ENCODE measurements around the gene GPR17. TPM values are rescaled to one million over a fixed set of nuclear protein-coding genes. Genes with fewer than 3 reads are reported as not detected.

GPR17 gene
- total and polyA plus RNA-seq, 7 experiments from 2014 or later, result not detected

DNA sequence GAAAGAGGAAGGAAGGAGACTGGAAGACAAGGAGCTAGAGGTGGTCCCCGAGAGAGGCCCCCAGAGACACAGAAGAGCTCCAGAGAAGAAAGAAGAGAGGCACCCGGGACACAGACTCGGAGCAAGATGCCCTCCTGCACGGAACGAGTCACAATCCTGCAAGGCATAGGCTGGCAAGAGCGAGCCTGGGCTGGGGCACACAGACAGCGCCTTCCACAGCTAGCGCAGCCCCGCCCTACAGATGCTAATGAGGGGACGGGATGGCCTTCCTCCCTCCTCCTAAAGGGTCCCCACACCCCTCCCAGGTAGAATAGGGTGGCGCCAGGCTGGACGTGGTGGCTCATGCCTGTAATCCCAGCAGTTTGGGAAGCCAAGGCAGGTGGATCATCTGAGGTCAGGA is 19.8 kb upstream of the GPR17 start:
- Histone ChIP-seq H3K4me3 (ENCODE audit: low read length) (no peak overlapping the region), H3K36me3 (ENCODE audit: control insufficient read depth in 2 of 3, insufficient read depth in 3 of 3, low read length in 3 of 3) (no peaks in the 10 kb centered on the region), H3K9me3 (ENCODE audit: control insufficient read depth in 2 of 3, low read length in 3 of 3) (no peaks in the 10 kb centered on the region), H3K27me3 (ENCODE audit: control insufficient read depth in 2 of 2, insufficient read depth in 2 of 2, low read length in 2 of 2) (no peaks in the 10 kb centered on the region), H3K27ac (ENCODE audit: low read depth, low read length) (no peak overlapping the region), H3K4me1 (ENCODE audit: control insufficient read depth in 2 of 2, insufficient read depth in 2 of 2, low read length in 2 of 2) (no peaks in the 10 kb centered on the region)
- Mint-ChIP-seq H3K4me1 (peaks cover 0 to 12% (median 7%) of the 10 kb centered on the region in 7 donors), H3K27me3 (no peaks in the 10 kb centered on the region), H3K9me3 (peaks cover 0 to 1% (median 0%) of the 10 kb centered on the region in 11 donors), H3K4me3 (no peak overlapping the region), H3K36me3 (peaks cover 0 to 3% (median 0%) of the 10 kb centered on the region in 5 donors), H3K27ac (peak overlapping the region in 1 of 9 donors; percentile 67)
- POLR2A ChIA-PET, result interaction anchor here (0.7 kb wide), 1 partner anchor 10 kb away, joined by 3 read pairs; no protein-coding TSS in a partner anchor
- CTCF ChIA-PET, result interaction anchor here (1.5 kb wide), 1 partner anchor 24 kb away, joined by 4 read pairs; no protein-coding TSS in a partner anchor
- ATAC-seq (no peak), DNase-seq (no peak)
- intact Hi-C loops (cut with micrococcal nuclease), result no loop called here

DNA sequence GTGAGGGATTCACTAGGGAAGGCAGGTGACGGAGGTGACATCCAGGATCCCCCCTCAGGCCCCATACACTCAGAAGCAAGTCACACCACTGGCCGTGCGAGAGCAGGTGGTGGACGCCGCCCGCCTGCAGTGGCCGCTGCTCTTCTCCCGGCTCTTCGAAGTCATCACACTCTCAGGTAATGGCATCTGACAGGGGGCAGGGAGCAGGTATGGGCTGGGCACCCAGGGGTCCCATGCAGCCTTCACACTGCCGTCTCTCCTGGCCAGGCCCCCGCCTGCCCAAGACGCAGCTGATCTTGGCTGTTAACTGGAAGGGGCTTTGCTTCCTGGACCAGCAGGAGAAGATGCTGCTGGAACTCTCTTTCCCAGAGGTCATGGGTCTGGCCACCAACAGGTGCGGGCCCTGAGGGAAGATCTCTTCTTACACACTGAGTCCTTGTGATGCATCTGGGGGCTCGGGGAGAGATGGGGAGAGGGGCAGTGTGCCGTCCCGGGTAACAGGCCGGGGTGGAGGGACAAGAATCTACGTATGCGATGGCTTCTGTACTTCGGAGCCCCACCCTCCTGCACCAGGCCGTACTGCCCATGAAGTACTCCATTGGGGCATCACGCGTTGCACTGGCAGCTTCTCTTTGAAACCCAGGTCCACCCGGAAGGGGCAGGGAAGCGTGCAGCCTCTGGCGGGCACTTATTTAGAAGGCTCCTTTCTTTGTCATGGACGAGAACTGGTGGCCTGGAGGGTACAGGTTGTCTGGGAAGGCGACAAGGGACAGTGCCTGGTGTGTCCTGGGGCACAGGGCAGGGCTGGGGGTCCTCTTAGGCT is 18.8 kb upstream of the GPR17 start:
- Mint-ChIP-seq H3K9me3 (peaks cover 0 to 1% (median 0%) of the 10 kb centered on the region in 11 donors), H3K27me3 (no peaks in the 10 kb centered on the region), H3K27ac (no peak overlapping the region), H3K36me3 (peaks cover 0 to 3% (median 0%) of the 10 kb centered on the region in 5 donors), H3K4me1 (peaks cover 0 to 14% (median 7%) of the 10 kb centered on the region in 7 donors), H3K4me3 (no peak overlapping the region)
- DNase-seq (no peak), ATAC-seq (no peak)
- intact Hi-C loops (cut with micrococcal nuclease), result no loop called here
- CTCF ChIA-PET, result no interaction called here
- peaks cover 0 to 3% of the 10 kb centered on the region in 2 donors for H3K4me1 ChIP-seq (ENCODE audit: control insufficient read depth in 2 of 2, insufficient read depth in 2 of 2, low read length in 2 of 2)
- no peaks in the 10 kb centered on the region for H3K9me3 ChIP-seq (ENCODE audit: control insufficient read depth in 2 of 3, low read length in 3 of 3)
- no peaks in the 10 kb centered on the region for H3K36me3 ChIP-seq (ENCODE audit: control insufficient read depth in 2 of 3, insufficient read depth in 3 of 3, low read length in 3 of 3)
- no peaks in the 10 kb centered on the region for H3K27me3 ChIP-seq (ENCODE audit: control insufficient read depth in 2 of 2, insufficient read depth in 2 of 2, low read length in 2 of 2)
- H3K4me3 ChIP-seq (ENCODE audit: low read length), result no peak overlapping the region
- POLR2A ChIA-PET, result interaction anchor here (0.7 kb wide), 1 partner anchor 9 kb away, joined by 3 read pairs; no protein-coding TSS in a partner anchor
- H3K27ac ChIP-seq (ENCODE audit: low read depth, low read length), result no peak overlapping the region

DNA sequence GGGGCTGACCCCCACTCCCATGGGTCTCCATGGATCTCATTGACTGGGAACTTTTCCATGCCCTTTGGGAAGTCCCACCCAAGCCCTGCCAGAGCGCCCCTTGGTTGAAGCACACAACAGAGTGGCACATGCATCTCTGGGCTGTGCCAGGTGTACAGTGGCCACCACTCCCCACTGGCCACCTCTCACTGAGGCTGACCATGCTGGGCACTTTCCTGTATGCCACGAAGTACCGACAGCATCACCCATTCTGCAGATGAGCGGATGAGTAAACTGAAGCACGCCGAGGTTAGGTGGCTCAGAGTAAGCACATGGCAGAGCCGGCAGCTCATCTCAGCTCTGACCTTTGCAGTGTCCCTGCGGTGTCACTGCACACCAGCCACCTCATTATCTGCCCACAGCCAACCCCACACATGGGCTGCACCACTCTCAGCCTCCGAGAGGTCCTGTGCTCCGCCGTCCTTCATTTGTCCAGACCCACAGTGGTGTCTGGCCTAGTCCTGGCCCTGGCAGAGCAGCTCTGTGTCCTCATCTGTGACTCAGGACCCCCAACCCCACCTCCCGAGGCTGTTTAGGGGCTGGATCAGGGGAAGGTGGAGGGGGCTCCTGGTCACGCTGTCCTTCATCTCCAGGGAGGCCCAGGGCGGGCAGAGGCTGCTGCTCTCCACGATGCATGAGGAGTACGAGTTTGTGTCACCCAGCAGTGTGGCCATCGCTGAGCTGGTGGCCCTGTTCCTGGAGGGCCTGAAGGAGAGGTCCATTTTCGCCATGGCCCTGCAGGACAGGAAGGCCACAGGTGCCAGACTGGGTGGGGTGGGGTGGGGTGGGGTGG is 18.0 kb upstream of the GPR17 start:
- Histone ChIP-seq H3K4me3 (ENCODE audit: low read length) (no peak overlapping the region), H3K4me1 (ENCODE audit: control insufficient read depth in 2 of 2, insufficient read depth in 2 of 2, low read length in 2 of 2) (peaks cover 0 to 11% of the 10 kb centered on the region in 2 donors), H3K27me3 (ENCODE audit: control insufficient read depth in 2 of 2, insufficient read depth in 2 of 2, low read length in 2 of 2) (no peaks in the 10 kb centered on the region), H3K9me3 (ENCODE audit: control insufficient read depth in 2 of 3, low read length in 3 of 3) (no peaks in the 10 kb centered on the region), H3K27ac (ENCODE audit: low read depth, low read length) (no peak overlapping the region), H3K36me3 (ENCODE audit: control insufficient read depth in 2 of 3, insufficient read depth in 3 of 3, low read length in 3 of 3) (no peaks in the 10 kb centered on the region)
- no peak overlapping the region for H3K27ac Mint-ChIP-seq
- intact Hi-C loops (cut with micrococcal nuclease), result no loop called here
- ATAC-seq (no peak), DNase-seq (no peak)
- CTCF ChIA-PET, result interaction anchor here (0.6 kb wide), 1 partner anchor 211 kb away, joined by 3 read pairs; no protein-coding TSS in a partner anchor
- POLR2A ChIA-PET, result no interaction called here
- H3K4me1 Mint-ChIP-seq, result peaks cover 0 to 19% (median 9%) of the 10 kb centered on the region in 7 donors
- no peaks in the 10 kb centered on the region for H3K27me3 Mint-ChIP-seq
- H3K4me3 Mint-ChIP-seq, result no peak overlapping the region
- H3K36me3 Mint-ChIP-seq, result peaks cover 0 to 3% (median 0%) of the 10 kb centered on the region in 5 donors
- peaks cover 0 to 1% (median 0%) of the 10 kb centered on the region in 11 donors for H3K9me3 Mint-ChIP-seq

DNA sequence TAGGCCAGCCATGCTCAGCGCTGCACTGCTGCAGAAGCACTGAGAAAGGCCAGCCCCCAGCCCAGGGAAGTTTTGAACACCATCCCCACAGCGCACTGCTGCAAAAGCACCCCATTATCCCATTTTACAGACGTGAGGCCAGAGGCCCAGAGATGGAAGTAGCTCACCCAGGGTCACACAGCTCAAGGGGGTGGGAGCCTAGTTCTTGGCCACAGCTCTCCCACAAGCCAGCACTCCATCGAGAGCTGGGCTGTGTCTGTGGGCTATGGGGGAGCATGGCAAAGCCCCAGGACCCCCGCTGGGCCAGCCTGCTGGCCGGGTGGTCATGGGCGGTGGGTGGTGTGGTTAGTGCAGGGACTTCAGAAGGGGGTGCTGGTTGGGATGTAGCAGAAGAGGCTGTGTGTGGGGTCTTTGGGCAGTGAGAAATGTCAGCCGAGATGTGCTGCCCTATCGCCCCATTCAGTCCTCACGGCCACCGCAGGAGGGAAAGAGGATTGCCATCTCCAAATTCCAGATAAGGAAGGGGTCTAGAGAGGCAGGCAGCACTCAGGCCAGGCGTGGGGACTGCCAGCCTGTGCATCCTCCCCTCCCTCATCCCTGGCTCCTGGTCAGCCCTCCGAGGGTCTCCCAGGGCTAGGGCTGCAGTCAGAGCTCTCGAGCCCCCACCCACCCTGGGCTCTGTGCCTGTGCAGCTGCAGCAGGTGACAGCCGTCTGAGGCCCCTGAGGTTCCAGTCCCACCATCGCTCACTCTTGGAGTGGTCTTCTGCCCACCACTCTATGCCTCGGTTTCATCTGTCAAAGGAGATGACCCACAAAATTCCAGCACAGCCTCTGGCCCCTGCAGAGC is 17.0 kb upstream of the GPR17 start:
- no peaks in the 10 kb centered on the region for H3K27me3 Mint-ChIP-seq
- no peak overlapping the region for H3K4me3 Mint-ChIP-seq
- Histone ChIP-seq H3K27me3 (ENCODE audit: control insufficient read depth in 2 of 2, insufficient read depth in 2 of 2, low read length in 2 of 2) (no peaks in the 10 kb centered on the region), H3K4me3 (ENCODE audit: low read length) (no peak overlapping the region), H3K27ac (ENCODE audit: low read depth, low read length) (no peak overlapping the region), H3K36me3 (ENCODE audit: control insufficient read depth in 2 of 3, insufficient read depth in 3 of 3, low read length in 3 of 3) (no peaks in the 10 kb centered on the region), H3K4me1 (ENCODE audit: control insufficient read depth in 2 of 2, insufficient read depth in 2 of 2, low read length in 2 of 2) (peaks cover 0 to 22% of the 10 kb centered on the region in 2 donors), H3K9me3 (ENCODE audit: control insufficient read depth in 2 of 3, low read length in 3 of 3) (no peaks in the 10 kb centered on the region)
- CTCF ChIA-PET, result interaction anchor here (0.8 kb wide), 1 partner anchor 38 kb away, joined by 3 read pairs; no protein-coding TSS in a partner anchor
- H3K27ac Mint-ChIP-seq, result peak overlapping the region in 1 of 9 donors; percentile 16
- intact Hi-C loops (cut with micrococcal nuclease), result no loop called here
- H3K9me3 Mint-ChIP-seq, result peaks cover 0 to 1% (median 0%) of the 10 kb centered on the region in 11 donors
- peaks cover 0 to 3% (median 0%) of the 10 kb centered on the region in 5 donors for H3K36me3 Mint-ChIP-seq
- POLR2A ChIA-PET, result interaction anchor here (0.7 kb wide), 1 partner anchor 24 kb away, joined by 3 read pairs; no protein-coding TSS in a partner anchor
- DNase-seq (no peak), ATAC-seq (no peak)
- peaks cover 0 to 29% (median 14%) of the 10 kb centered on the region in 7 donors for H3K4me1 Mint-ChIP-seq

DNA sequence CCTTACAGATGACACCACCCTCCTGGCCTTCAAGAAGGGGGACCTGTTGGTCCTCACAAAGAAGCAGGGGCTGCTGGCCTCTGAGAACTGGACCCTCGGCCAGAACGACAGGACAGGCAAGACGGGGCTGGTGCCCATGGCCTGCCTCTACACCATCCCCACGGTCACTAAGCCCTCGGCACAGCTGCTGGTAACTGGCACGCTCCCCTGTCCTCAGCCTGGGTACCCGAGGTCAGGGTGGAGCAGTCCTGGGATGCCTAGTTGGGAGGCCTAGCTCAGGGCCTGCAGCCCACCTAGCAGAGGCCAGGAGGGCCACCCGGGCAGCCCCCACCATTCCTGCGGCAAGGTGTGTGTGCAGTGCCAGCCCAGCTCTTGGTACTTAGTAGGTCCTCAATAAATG is 16.3 kb upstream of the GPR17 start:
- H3K9me3 Mint-ChIP-seq, result peaks cover 0 to 1% (median 0%) of the 10 kb centered on the region in 11 donors
- H3K27me3 ChIP-seq (ENCODE audit: control insufficient read depth in 2 of 2, insufficient read depth in 2 of 2, low read length in 2 of 2), result no peaks in the 10 kb centered on the region
- no peak overlapping the region for H3K4me3 ChIP-seq (ENCODE audit: low read length)
- H3K9me3 ChIP-seq (ENCODE audit: control insufficient read depth in 2 of 3, low read length in 3 of 3), result no peaks in the 10 kb centered on the region
- H3K36me3 ChIP-seq (ENCODE audit: control insufficient read depth in 2 of 3, insufficient read depth in 3 of 3, low read length in 3 of 3), result no peaks in the 10 kb centered on the region
- CTCF ChIA-PET, result interaction anchor here (0.8 kb wide), 1 partner anchor 38 kb away, joined by 3 read pairs; no protein-coding TSS in a partner anchor
- peaks cover 0 to 28% of the 10 kb centered on the region in 2 donors for H3K4me1 ChIP-seq (ENCODE audit: control insufficient read depth in 2 of 2, insufficient read depth in 2 of 2, low read length in 2 of 2)
- POLR2A ChIA-PET, result interaction anchor here (0.7 kb wide), 1 partner anchor 23 kb away, joined by 3 read pairs; no protein-coding TSS in a partner anchor
- H3K27ac ChIP-seq (ENCODE audit: low read depth, low read length), result no peak overlapping the region
- peaks cover 0 to 3% (median 0%) of the 10 kb centered on the region in 5 donors for H3K36me3 Mint-ChIP-seq
- H3K27ac Mint-ChIP-seq, result peak overlapping the region in 1 of 9 donors; percentile 83
- H3K4me3 Mint-ChIP-seq, result no peak overlapping the region
- no peak for ATAC-seq
- H3K4me1 Mint-ChIP-seq, result peaks cover 0 to 33% (median 19%) of the 10 kb centered on the region in 7 donors
- no peak for DNase-seq
- intact Hi-C loops (cut with micrococcal nuclease), result no loop called here
- H3K27me3 Mint-ChIP-seq, result no peaks in the 10 kb centered on the region
